H9 (cell line): ENCODE data around the gene CYTH3. TPM values are rescaled to one million over a fixed set of nuclear protein-coding genes. Genes with fewer than 3 reads are reported as not detected.

Source experiments
- DNase-seq: peaks from one replicate; pipeline ENCODE4 v3.0.0-alpha.2; 2017
- H2AFZ ChIP-seq: one replicate; pipeline ENCODE4 v1.6.1; 2013; ENCODE audit warnings: mild to moderate bottlenecking, low read length, control low read depth, moderate library complexity
- H2AK5ac ChIP-seq: 2 replicates; pipeline ENCODE4 v1.6.1; 2013; ENCODE audit warnings: low read length, control low read depth, mixed read lengths; ENCODE audit not compliant: insufficient read length
- H2BK120ac ChIP-seq: one replicate; pipeline ENCODE4 v1.6.1; 2013; ENCODE audit warnings: low read depth, mild to moderate bottlenecking, low read length, control low read depth, inconsistent platforms; ENCODE audit not compliant: poor library complexity, severe bottlenecking
- H2BK12ac ChIP-seq: 2 replicates; pipeline ENCODE4 v1.6.1; 2013; ENCODE audit warnings: low read length, control low read depth, mixed read lengths, low read depth; ENCODE audit not compliant: insufficient read length
- H2BK15ac ChIP-seq: 2 replicates; pipeline ENCODE4 v1.6.1; 2013; ENCODE audit warnings: low read depth, low read length, control low read depth
- H2BK20ac ChIP-seq: one replicate; pipeline ENCODE4 v1.6.1; 2013; ENCODE audit warnings: low read depth, mild to moderate bottlenecking, low read length, control low read depth, inconsistent platforms; ENCODE audit not compliant: poor library complexity, severe bottlenecking
- H2BK5ac ChIP-seq: 2 replicates; pipeline ENCODE4 v1.6.1; 2013; ENCODE audit warnings: low read length, control low read depth, mixed read lengths; ENCODE audit not compliant: insufficient read length
- H3K14ac ChIP-seq: 2 replicates; pipeline ENCODE4 v1.6.1; 2013; ENCODE audit warnings: low read length, control low read depth; ENCODE audit not compliant: insufficient read depth
- H3K18ac ChIP-seq: 2 replicates; pipeline ENCODE4 v1.6.1; 2013; ENCODE audit warnings: low read depth, mild to moderate bottlenecking, mixed read lengths, low read length, control low read depth; ENCODE audit not compliant: insufficient read length
- H3K23ac ChIP-seq: 2 replicates; pipeline ENCODE4 v1.6.1; 2013; ENCODE audit warnings: low read length, control low read depth, mixed read lengths, low read depth; ENCODE audit not compliant: insufficient read length
- H3K23me2 ChIP-seq: 2 replicates; pipeline ENCODE4 v1.6.1; 2013; ENCODE audit warnings: low read depth, mild to moderate bottlenecking, mixed read lengths, low read length, control low read depth; ENCODE audit not compliant: insufficient read length, poor library complexity, severe bottlenecking
- H3K27ac ChIP-seq: 2 replicates; pipeline ENCODE4 v1.5.1; 2013; ENCODE audit warnings: low read length, control low read depth, mixed read lengths, low read depth; ENCODE audit not compliant: insufficient read length
- H3K27me3 ChIP-seq: 2 replicates; pipeline ENCODE4 v1.6.1; 2013; ENCODE audit warnings: low read length, control low read depth, inconsistent platforms; ENCODE audit not compliant: insufficient read depth
- H3K4ac ChIP-seq: 2 replicates; pipeline ENCODE4 v1.6.1; 2013; ENCODE audit warnings: low read depth, mild to moderate bottlenecking, control low read depth, inconsistent platforms, low read length, moderate library complexity
- H3K4me1 ChIP-seq: 2 replicates; pipeline ENCODE4 v1.6.1; 2013; ENCODE audit warnings: low read length, control low read depth, inconsistent platforms; ENCODE audit not compliant: insufficient read depth
- H3K4me2 ChIP-seq: 2 replicates; pipeline ENCODE4 v1.6.1; 2013; ENCODE audit warnings: low read length, control low read depth, mixed read lengths; ENCODE audit not compliant: insufficient read length, insufficient read depth
- H3K56ac ChIP-seq: 2 replicates; pipeline ENCODE4 v1.6.1; 2013; ENCODE audit warnings: low read depth, mild to moderate bottlenecking, mixed read lengths, low read length, control low read depth; ENCODE audit not compliant: insufficient read length
- H3K79me1 ChIP-seq: 2 replicates; pipeline ENCODE4 v1.6.1; 2013; ENCODE audit warnings: low read depth, mild to moderate bottlenecking, moderate library complexity, low read length, control low read depth, inconsistent platforms; ENCODE audit not compliant: insufficient read depth, poor library complexity, severe bottlenecking
- H3K79me2 ChIP-seq: 2 replicates; pipeline ENCODE4 v1.6.1; 2013; ENCODE audit warnings: low read length, control low read depth, inconsistent platforms; ENCODE audit not compliant: insufficient read depth
- H3K9ac ChIP-seq: 2 replicates; pipeline ENCODE4 v1.6.1; 2013; ENCODE audit warnings: low read length, control low read depth, mixed read lengths; ENCODE audit not compliant: insufficient read length; ENCODE audit errors: extremely low read depth
- H3K9me3 ChIP-seq: one replicate; pipeline ENCODE4 v1.6.1; 2013; ENCODE audit warnings: low read depth, low read length, inconsistent platforms; ENCODE audit not compliant: control insufficient read depth
- H3T11ph ChIP-seq: one replicate; pipeline ENCODE4 v1.6.1; 2013; ENCODE audit warnings: mild to moderate bottlenecking, low read length, control low read depth, inconsistent platforms
- H4K20me1 ChIP-seq: one replicate; pipeline ENCODE4 v1.6.1; 2013; ENCODE audit not compliant: control insufficient read depth, insufficient read length, insufficient read depth
- H4K5ac ChIP-seq: 2 replicates; pipeline ENCODE4 v1.6.1; 2013; ENCODE audit warnings: low read depth, mild to moderate bottlenecking, mixed read lengths, low read length, control low read depth; ENCODE audit not compliant: insufficient read length
- H4K8ac ChIP-seq: replicated peaks from 2 replicates; pipeline ENCODE4 v1.6.1; 2013; ENCODE audit warnings: low read length, control low read depth, mixed read lengths, low read depth; ENCODE audit not compliant: insufficient read length
- H4K91ac ChIP-seq: 2 replicates; pipeline ENCODE4 v1.6.1; 2013; ENCODE audit warnings: low read depth, mild to moderate bottlenecking, moderate library complexity, mixed read lengths, low read length, control low read depth; ENCODE audit not compliant: insufficient read length
- H3K27ac Mint-ChIP-seq, 3 experiments: 2 replicates in 2 of 3; 3 replicates in 1 of 3; pipeline ENCODE4 v1.8.0; 2020 to 2021; ENCODE audit warnings: mixed read lengths in 3 of 3, mild to moderate bottlenecking in 1 of 3, moderate library complexity in 1 of 3
- H3K27me3 Mint-ChIP-seq: 2 replicates; pipeline ENCODE4 v1.8.0; 2021; ENCODE audit warnings: low read depth, mild to moderate bottlenecking, moderate library complexity, mixed read lengths
- H3K36me3 Mint-ChIP-seq, 3 experiments: 2 replicates in 2 of 3; 3 replicates in 1 of 3; pipeline ENCODE4 v1.8.0; 2020 to 2021; ENCODE audit warnings: low read depth in 3 of 3, mixed read lengths in 3 of 3; ENCODE audit not compliant: insufficient read depth in 1 of 3
- H3K4me1 Mint-ChIP-seq, 2 experiments: 2 replicates each; pipeline ENCODE4 v1.8.0; 2020; ENCODE audit warnings: mixed read lengths in 2 of 2
- H3K4me3 Mint-ChIP-seq, 2 experiments: 2 replicates in 1 of 2; 3 replicates in 1 of 2; pipeline ENCODE4 v1.8.0; 2020 to 2021; ENCODE audit warnings: mild to moderate bottlenecking in 2 of 2, mixed read lengths in 2 of 2, moderate library complexity in 1 of 2
- H3K9me3 Mint-ChIP-seq, 2 experiments: 2 replicates in 1 of 2; 3 replicates in 1 of 2; pipeline ENCODE4 v1.8.0; 2020; ENCODE audit warnings: mild to moderate bottlenecking in 2 of 2, mixed read lengths in 2 of 2, moderate library complexity in 1 of 2
- WGBS: extraction: QIAGEN DNeasy Blood & Tissue Kit; methylation state at CpG from one replicate; pipeline ENCODE4 v1.1.7; 2013; ENCODE audit warnings: missing lambda C conversion rate, low lambda C conversion rate, mixed read lengths; ENCODE audit not compliant: insufficient read length; ENCODE audit errors: extremely low coverage; 5-methylcytosine and 5-hydroxymethylcytosine counted together
- total RNA-seq: library from RNA; stranded (reverse); gene quantifications from 2 replicates; pipeline ENCODE4 v1.2.1, GENCODE V29; 2021
- TF ChIP-seq, protein P1 (sequence below): fragments of 200-600 bp; sonication (generic); conservative IDR thresholded peaks from 3 replicates; pipeline ENCODE4 v1.8.0; 2021; ENCODE audit warnings: antibody characterized with exemption, mild to moderate bottlenecking

CYTH3 gene
- total RNA-seq, 1 experiment from 2014 or later: 12.3 TPM

DNA sequence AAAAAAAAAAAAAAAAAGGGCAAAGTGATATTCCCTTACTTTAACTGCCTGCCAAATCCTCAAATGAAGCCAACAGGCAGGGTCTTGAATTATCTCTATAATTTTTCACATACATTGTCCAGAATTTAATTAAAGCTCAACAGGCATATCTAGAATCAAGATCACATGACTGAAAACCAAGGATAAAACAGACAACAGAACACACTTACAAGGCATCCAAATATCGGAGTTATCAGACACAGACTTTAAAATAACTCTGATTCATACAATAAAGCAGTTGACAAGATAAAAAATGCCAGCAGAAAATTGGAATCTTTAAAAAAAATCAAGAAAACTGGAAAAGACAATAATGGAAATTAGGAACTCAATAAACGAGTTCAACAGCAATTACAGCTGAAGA lies 10.7 kb downstream of the CYTH3 start:
- no peak overlapping the region for H3K4me2 ChIP-seq
- no peak overlapping the region for H4K8ac ChIP-seq
- no peaks in the 10 kb centered on the region for H3K27me3 ChIP-seq
- H3K79me2 ChIP-seq: peaks cover 3% of the 10 kb centered on the region; the same call in 1 of the 2 replicates
- no peak overlapping the region for H2BK15ac ChIP-seq
- no peak overlapping the region for H3K4ac ChIP-seq
- H3T11ph ChIP-seq: no peak overlapping the region
- no peaks in the 10 kb centered on the region for H3K9me3 ChIP-seq
- Mint-ChIP-seq H3K27me3 (no peaks in the 10 kb centered on the region), H3K4me3 (no peak overlapping the region), H3K36me3 (no peaks in the 10 kb centered on the region), H3K9me3 (no peaks in the 10 kb centered on the region), H3K4me1 (peaks cover 25 to 28% of the 10 kb centered on the region in 2 experiments), H3K27ac (no peak overlapping the region)
- H3K14ac ChIP-seq: no peak overlapping the region
- H3K27ac ChIP-seq: no peak overlapping the region
- no peaks in the 10 kb centered on the region for H4K20me1 ChIP-seq
- DNase-seq: no peak
- TF ChIP-seq, protein P1, sequence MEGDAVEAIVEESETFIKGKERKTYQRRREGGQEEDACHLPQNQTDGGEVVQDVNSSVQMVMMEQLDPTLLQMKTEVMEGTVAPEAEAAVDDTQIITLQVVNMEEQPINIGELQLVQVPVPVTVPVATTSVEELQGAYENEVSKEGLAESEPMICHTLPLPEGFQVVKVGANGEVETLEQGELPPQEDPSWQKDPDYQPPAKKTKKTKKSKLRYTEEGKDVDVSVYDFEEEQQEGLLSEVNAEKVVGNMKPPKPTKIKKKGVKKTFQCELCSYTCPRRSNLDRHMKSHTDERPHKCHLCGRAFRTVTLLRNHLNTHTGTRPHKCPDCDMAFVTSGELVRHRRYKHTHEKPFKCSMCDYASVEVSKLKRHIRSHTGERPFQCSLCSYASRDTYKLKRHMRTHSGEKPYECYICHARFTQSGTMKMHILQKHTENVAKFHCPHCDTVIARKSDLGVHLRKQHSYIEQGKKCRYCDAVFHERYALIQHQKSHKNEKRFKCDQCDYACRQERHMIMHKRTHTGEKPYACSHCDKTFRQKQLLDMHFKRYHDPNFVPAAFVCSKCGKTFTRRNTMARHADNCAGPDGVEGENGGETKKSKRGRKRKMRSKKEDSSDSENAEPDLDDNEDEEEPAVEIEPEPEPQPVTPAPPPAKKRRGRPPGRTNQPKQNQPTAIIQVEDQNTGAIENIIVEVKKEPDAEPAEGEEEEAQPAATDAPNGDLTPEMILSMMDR: no peak
- no CpG with 5 or more reads among the region's 2 CpGs for WGBS
- no peak overlapping the region for H4K5ac ChIP-seq
- no peak overlapping the region for H3K18ac ChIP-seq
- H3K56ac ChIP-seq: no peak overlapping the region
- H2AK5ac ChIP-seq: no peak overlapping the region
- no peak overlapping the region for H2BK12ac ChIP-seq
- H3K4me1 ChIP-seq: no peaks in the 10 kb centered on the region; the same call in 1 of the 2 replicates
- no peak overlapping the region for H2BK5ac ChIP-seq
- no peak overlapping the region for H2BK120ac ChIP-seq
- no peaks in the 10 kb centered on the region for H3K23me2 ChIP-seq
- H4K91ac ChIP-seq: no peak overlapping the region
- no peaks in the 10 kb centered on the region for H3K79me1 ChIP-seq
- no peak overlapping the region for H2AFZ ChIP-seq
- H3K9ac ChIP-seq: no peak overlapping the region
- no peak overlapping the region for H2BK20ac ChIP-seq
- no peak overlapping the region for H3K23ac ChIP-seq
